ENCODE results near the gene PTPN23. TPM values are rescaled to one million over a fixed set of nuclear protein-coding genes. Genes with fewer than 3 reads are reported as not detected.
A peak's percentile ranks its signal among the peaks of the same experiment; 100 is the strongest.
"Not testable (repeated sequence)": the region's sequence is repeated elsewhere in the genome, so short reads cannot be mapped to it uniquely, and the experiment has no call there.

The PTPN23 gene
- total RNA-seq, 1 experiment from 2014 or later = 16.3 TPM

DNA sequence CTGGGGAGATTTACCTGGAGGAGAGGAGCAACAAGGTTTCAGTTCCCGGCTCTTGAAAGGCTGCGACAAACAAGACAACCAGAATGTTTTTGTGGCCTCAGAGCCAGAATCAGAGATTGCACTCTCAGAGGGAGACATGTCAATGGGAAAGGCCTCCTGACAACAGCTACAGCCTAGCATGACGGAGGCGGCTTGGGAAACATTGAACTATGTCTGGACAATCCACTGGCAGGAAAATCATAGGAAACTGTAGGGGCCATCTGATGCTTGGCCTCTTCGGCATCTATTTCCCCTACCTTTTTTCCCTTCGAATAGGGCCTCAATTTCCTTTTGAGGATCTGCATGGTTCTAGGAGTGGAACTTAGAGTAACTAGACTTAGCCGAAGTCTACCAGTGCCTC lies 13.2 kb upstream of the PTPN23 start:
- no peak for DNase-seq (ENCODE audit: low read depth)

DNA sequence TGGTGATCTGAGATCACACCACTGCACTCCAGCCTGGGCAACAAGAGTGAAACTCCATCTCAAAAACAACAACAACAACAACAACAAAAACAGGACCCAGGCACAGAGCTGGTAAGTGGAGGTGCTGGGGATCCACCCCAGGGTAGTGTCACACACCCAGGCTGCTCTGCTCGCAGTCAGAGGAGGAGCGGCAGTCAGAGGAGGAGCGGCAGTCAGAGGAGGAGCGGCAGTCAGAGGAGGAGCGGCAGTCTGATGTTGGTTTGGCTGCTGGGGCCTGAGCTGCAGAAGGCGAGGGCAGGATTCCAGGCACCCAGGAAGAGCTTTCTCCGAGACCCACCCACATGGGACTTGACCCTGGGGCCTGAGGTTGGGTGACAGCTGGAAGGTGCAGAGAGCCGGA lies 10.8 kb upstream of the PTPN23 start:
- DNase-seq (ENCODE audit: low read depth) = not testable (repeated sequence)

DNA sequence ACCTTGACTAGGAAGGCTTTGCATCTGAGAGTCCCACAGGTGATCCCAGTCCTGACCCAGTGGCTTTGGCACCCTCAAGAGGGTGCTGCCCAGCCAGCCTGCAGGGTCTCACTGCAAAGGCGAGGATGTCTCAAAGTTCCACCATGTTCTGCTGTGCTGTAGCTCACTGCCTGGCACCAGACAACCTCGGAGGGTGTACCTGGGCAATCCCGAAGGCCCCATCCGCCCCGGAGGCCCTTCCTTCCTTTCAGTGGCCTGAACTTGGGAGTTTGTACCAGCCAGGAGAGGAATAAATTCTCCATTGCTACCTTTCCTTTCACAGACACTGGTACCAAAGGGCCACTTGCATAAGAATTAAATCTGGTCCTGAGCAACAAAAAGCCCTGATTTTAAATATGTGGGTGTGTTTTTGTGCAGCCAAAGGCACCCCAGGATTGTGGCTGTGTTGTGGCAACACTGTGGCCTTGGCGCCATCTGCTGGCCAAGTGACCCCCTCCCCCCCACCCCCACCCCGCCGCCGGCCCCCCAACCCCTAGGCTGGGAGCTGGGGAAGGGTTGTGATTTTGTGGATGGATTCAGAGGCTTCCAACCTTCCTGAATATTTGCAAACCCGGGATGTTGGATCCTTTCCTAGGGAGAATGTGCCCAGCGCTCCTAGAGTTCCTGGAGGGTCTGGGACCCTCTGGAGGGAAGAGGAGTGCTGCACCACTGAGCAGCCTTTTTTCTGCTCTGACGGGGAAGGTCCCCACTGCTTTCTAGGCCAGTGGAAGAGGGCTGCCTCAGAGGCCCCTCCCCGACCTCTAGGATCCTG lies 9.7 kb upstream of the PTPN23 start:
- DNase-seq (ENCODE audit: low read depth) = no peak

DNA sequence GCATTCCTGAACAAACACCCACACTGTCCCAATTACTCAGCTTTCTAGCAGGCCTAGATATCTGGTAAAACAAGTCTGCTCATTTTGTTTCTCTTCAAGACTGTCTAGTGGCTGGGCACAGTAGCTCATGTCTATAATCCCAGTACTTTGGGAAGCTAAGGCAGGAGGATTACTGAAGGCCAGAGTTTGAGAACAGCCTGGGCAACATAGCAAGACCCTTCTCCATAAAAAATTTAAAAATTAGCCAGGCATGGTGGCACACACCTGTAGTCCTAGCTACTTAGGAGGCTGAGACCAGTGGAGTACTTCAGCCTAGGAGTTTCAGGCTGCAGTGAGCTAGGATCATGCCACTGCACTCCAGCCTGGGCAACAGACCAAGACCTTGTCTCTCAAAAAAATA lies 6.2 kb upstream of the PTPN23 start:
- no peak for DNase-seq (ENCODE audit: low read depth)

DNA sequence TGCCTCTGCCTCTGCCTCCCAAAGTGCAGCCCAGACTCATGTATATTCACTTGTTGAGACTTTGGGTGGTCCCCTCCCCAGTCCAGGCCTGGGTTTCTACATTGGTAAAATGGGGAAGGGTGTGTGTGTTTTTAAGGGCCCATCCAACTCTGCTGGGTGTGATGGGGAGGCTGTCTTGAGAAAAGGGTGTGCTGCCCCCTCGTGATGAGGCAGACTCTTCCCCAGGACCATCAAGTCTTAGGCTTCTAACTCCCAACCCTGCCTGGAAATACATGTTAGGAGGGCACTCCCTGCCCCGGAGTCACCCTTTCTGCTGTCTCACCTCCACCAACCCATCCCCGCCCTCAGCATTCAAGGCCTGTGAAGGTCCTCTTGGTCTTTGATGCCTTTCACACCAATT lies 4.4 kb upstream of the PTPN23 start:
- no peak for DNase-seq (ENCODE audit: low read depth)

DNA sequence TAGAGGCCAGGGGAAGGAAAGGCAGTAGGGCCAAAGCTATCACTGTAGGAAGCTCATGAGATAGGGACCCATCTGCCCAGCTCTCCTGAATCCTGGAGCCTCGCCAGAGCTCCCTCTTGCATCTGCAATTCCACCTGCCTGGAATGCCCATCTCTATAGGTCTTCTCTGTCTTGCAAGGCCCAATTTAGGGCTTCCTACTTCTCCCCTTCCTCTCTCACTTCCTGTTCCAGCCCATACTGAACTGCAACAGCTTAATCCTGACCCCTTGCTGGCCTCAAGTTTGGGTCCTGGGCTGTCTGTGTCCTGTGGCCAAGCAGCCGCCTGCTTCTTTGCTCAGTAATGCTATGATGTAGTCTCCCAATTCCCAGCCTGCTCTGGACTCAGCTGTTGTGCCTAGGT lies 3.6 kb upstream of the PTPN23 start:
- no peak for DNase-seq (ENCODE audit: low read depth)

DNA sequence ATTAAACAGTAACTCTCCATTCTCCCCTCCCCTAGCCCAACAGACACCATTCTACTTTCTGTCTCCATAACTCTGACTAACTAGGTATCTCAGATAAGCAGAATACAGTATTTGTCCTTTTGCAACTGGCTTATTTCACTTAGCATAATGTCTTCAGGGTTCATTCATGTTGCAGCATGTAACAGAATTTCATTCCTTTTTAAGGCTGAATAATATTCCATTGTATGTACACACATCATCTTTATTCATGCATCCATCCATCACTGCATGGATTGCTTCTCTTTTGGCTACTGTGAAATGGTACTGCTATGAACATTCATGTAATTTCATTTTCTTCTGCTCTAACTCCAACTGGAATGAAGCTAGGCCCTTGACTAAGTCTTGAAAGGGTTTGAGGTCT lies 2.0 kb upstream of the PTPN23 start:
- DNase-seq (ENCODE audit: low read depth) = no peak

DNA sequence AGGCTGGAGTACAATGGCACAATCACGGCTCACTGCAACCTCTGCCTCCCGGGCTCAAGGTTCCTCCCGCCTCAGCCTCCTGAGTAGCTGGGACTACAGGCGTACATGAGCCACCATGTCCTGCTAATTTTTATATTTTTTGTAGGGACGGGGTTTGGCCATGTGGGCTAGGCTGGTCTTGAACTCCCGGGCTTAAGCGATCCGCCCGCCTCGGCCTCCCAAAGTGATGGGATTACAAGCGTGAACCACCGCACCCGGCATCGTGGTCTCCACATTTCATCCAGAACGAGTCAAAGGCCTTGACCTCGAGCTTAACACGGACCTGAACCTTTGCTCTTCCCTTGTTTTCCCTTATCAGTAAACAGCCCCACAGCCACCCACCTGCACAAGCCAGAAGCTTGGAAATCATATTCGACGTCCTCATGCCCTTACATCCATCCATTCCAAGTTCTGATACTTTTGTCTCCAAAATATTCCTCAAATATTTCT lies 1.4 kb upstream of the PTPN23 start:
- DNase-seq (ENCODE audit: low read depth) = no peak

DNA sequence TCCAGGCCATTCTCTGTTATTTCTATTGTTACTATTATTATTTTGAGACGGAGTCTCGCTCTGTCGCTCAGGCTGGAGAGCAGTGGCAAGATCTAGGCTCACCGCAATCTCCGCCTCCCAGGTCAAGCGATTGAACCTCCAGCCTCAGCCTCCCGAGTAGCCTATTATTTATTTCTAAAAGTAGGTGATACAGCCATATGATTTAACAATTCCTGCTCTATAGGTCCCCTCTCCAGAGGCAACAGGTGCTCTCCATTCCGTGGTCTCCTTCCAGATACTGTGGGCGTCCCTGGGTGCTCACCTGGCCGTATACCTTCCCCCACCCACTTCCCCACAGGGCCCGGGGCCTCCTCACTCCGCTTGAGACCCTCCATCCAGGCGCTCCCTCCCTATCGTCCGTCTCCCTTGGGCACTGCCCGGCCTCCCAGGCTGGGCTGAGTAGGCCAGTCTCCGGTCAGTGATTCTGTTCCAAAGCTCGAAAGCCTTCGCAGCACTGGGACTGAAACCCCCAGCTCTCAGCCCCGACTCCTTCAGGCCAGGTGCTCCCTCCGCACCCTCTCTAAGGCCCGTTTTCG lies 708 bp upstream of the PTPN23 start:
- DNase-seq (ENCODE audit: low read depth) = no peak

DNA sequence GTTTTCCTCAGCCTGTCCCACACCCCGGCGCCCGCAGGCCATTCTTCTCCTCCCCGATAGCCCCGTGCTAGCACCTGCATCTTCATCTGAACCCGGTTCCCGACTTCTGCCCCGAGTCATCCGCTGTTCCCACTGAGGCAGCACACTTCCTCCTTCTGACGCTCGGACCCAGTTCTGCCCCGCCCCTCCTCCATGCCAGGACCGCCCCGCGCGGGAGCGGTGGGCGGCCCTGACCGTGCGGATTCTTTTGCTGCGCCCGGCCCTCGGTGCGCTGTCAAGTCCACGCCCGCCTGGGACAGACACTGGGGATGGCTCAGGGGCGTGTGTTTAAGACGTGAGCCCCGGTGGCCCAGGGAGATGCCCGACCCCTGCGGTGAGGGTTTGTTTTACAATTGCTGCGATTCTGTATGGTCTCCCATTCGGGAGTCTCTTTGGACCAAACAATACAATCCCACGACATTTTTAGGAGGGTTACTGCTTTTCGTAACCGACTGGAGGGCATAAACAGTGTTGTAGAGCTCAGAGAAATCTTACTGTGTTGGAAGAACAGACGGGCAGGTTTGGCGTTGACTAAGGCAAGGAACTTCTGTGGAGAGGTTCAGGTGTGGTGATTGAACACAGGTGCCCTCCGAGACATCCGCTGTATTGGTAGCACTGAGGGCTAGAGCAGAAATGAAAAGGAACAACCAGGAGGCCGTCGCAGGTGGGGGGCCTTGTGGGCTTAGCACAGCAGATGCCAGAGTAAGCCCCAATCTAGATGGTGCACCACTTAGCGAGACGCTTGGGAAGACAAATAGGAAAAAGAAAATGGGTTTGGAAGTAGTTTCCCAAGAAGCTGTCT lies 716 bp downstream of the PTPN23 start:
- DNase-seq (ENCODE audit: low read depth) = peak; percentile 88

DNA sequence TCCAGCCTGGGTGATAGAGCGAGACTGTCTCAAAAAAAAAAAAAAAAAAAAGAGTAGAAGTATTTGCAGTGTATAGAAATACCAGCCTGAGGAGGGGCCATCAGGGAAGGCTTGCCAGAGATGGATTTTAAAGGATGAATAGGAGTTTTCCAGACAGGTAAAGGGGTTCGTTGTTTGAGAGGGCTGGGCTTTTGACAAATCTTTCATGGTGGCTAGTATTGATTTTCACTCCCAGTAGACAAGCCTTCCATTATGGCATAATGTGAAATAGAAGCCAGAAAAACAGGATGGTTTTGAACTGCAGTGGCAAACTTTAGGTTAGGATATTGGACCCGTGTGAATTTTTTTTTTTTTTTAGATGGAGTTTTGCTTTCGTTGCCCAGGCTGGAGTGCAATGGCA lies 3.6 kb downstream of the PTPN23 start:
- no peak for DNase-seq (ENCODE audit: low read depth)

DNA sequence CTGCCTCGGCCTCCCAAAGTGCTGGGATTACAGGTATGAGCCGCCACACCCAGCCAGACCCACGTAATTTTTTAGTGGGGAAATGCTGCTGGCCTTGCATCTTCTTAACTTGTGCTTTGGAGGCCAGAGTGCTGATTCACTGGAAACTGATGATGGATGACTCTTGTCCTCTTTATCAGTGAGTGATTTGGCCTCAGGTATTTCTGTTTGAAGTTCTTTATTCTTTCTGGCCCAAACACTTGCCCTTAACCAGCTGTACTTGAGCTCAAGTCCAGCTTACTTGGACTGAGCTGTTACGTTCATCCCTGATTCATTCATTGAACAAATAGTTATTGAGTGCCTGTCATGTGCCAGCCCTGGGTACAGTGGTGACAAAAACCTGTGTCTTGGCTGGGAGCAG lies 4.2 kb downstream of the PTPN23 start:
- DNase-seq (ENCODE audit: low read depth) = no peak

DNA sequence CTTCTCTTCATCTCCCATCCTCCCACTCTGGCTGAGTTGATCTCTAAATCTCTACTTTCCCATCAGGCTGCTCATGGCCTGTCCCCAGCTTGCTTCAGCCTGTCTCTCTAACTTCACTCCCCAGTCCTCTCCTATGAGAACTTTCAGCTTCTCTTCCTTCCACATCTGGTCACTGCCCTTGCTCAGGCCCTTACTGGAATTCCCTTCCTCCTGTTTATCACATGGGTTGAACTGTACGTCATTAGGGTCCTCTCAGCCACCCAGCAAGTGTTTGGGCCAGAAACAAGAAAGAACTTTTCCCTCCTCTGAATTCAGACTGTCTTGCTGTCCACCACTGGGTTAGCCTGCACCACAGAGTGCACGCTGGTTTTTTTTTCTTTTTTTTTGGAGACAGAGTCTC lies 5.0 kb downstream of the PTPN23 start:
- DNase-seq (ENCODE audit: low read depth) = no peak

DNA sequence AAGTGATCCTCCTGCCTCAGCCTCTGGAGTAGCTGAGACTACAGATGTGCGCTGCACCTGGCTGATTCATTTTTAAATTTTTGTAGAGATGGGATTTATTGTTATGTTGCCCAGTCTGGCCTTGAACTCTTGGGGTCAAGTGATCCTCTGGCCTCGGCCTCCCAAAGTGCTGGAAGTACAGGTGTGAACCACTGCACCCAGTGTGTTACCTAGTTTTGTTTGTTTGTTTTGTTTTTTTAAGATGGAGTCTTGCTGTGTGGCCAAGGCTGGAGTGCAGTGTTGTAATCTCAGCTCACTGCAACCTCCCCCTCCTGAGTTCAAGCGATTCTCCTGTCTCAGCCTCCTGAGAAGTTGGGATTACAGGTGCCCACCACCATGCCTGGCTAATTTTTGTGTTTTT lies 12.1 kb downstream of the PTPN23 start:
- no peak for DNase-seq (ENCODE audit: low read depth)

DNA sequence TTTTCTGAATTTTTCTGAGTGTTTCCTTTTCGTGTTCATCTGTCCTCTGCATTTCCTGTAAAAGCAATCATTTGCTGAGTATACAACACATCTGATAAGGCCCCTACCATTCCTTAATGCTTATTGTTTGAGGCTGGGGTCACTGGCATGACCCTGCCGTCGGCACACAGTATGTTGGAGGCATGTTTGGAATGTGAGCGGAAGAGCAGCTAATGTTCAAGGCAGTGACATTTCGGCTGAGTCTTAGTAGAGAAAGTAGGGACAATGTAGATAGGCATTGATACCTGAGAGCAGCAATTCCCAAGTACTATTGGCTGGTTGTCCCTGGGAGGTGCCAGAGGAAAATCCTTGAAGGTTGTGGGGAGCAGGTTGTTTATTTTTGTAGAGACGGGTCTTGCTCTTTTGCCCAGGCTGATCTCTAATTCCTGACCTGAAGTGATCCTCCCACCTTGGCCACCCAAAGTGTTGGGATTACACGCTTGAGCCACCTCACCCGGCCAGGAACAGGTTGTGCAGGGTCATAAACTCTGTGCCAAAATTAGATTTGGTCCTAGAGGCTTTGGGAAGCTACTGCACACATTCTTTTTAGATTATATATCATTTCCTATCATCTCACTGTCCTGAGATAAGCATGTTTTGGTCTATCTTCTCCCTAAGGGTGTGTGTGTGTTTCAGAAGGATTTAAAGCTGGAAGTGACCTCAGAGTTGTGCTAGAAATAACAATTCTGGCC lies 13.5 kb downstream of the PTPN23 start:
- DNase-seq (ENCODE audit: low read depth) = no peak

DNA sequence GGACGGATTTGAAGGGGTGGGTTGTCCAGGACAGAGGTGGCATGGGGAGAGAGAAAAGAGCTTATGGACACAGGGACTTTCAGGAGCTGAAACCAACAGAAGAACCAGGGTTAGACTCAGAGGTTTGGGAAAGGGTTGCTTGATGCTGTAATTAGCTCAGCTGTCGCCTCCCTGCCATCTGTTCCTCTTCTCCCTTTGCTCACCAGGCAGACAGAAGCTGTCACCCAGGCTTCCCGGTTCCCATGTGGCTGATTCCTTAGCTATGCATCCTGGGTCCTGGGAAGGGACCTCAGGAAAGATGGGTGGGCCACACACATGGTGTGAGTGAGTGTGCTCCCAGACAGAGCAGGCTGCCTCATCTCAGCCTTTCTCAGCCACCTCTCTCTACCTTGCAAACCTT lies 14.1 kb downstream of the PTPN23 start:
- no peak for DNase-seq (ENCODE audit: low read depth)

DNA sequence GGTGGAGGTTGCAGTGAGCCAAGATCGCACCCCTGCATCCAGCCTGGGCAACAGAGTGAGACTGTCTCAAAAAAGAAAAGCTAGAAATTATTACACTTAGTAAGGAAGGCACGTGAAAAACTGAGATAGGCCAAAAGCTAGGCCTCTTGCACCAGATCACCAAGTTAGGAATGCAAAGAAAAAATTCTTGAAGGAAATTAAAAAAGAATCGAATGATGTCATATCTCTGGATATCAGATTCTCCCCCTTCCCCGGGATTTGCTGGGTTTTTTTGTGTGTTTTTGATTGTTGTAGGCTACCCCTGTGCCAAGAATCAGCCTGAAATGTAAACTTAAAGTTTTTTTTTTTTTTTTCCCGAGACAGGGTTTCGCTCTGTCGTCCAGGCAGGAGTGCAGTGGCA lies 17.4 kb downstream of the PTPN23 start:
- no peak for DNase-seq (ENCODE audit: low read depth)

DNA sequence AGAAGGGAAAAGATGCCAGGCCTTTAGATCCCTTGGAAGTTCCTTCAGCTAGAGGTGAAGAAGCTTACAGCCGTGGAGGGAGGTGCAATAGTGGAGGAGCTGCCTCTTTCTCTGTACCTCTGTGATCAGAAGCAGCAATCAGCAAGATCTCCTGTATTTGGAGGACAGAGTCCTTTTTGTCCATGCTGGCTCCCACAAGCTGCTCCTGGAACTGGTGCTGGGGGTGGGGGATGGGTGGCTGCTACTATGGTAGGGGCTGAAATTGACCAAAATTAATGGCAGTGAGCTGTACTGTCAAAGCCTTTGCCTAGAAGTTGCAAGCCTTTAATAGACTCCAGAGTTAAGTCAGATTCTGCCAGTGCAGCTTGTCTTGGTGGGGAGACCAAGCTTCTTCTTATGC lies 18.2 kb downstream of the PTPN23 start:
- DNase-seq (ENCODE audit: low read depth) = no peak

DNA sequence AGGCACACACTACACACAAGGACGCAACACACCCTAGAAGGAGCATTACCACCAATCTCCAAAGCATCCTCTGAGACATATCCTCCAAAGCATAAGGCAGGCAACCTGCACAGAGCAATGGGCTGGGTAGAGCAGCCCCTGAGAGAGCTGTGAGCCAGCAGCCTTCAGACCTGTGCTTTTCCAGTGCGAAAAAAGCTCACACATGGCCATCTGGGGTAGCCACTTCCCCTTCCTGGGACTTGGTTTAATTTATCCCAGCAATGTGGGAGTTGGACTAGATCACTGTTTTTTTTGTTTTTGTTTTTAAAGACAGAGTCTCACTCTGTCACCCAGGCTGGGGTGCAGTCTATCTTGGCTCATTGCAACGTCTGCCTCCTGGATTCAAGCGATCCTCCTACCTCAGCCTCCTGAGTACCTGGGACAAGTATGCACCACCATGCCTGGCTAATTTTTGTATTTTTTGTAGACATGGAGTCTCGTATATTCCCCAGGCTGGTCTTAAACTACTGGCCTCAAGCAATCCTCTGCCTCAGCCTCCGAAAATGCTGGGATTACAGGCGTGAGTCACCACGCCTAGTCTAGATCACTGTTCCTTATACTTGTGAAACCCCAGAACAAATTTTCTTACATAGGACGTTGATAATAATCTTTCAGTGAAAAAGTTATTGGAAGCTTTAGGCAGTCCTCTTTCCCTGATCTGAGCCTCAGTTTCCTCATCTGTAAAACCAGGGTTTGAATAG lies 18.9 kb downstream of the PTPN23 start:
- no peak for DNase-seq (ENCODE audit: low read depth)

DNA sequence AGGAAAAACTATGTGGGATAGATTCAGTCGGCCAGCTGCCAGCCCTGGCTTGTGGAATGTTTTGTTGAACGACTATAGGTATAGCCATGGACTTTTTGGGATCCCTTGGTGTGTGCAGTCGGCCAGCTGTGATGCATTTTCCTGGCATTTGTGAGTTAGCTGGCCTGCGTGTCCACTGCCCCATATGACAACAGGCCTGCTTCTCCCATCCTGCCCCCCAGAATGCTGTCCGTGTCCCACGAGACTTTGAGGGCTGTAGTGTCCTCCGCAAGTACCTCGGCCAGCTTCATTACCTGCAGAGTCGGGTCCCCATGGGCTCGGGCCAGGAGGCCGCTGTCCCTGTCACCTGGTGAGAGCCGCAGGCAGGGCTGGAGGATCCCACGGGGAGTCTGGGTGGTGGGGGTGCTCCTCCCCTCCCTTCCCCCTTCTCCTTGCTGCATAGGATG lies 23.6 kb downstream of the PTPN23 start:
- DNase-seq (ENCODE audit: low read depth) = no peak
